DMS79 treated with DMSO at 0.1 percent for 48 hours (cell line): ENCODE data around the gene PYGO2.
A peak's percentile ranks its signal among the peaks of the same experiment; 100 is the strongest.
"Not testable (repeated sequence)": the region's sequence is repeated elsewhere in the genome, so short reads cannot be mapped to it uniquely, and the experiment has no call there.

Source experiments
- DNase-seq: peaks from one replicate; lab custom pipeline; 2025; lab: John Stamatoyannopoulos, UW

PYGO2 gene

GRCh38 chr1:154941333-154942013 lies 20.1 kb downstream of the PYGO2 start:
- no peak for DNase-seq

DNA sequence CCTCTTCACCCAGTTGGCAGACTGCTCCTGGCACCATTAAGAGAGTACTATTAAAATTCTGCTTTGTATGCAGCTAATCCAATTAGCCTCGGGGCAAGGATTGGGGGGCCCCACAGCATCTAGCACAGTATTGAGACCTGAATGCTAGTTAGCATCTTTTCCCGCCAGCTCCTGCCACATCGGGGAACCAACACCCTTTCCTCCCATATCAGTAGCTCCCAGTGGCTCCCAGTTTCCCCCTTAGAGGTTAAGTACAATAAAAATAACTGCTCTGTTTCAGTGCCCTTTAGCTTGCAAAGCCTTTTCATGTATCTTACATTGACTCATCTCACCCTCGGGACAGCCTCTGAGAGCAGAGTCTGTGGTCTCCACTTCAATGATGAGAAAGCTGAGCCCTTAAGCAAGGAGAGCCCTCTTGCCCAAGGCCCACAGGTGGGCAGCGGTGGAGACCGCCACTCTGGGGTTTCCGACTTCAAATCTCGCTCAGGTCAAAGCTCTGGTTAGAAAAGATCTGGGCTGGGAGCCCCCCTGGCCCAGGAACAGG lies 20.9 kb downstream of the PYGO2 start:
- DNase-seq, result no peak

GRCh38 chr1:154940213-154940560 lies 21.4 kb downstream of the PYGO2 start:
- DNase-seq, result no peak

DNA sequence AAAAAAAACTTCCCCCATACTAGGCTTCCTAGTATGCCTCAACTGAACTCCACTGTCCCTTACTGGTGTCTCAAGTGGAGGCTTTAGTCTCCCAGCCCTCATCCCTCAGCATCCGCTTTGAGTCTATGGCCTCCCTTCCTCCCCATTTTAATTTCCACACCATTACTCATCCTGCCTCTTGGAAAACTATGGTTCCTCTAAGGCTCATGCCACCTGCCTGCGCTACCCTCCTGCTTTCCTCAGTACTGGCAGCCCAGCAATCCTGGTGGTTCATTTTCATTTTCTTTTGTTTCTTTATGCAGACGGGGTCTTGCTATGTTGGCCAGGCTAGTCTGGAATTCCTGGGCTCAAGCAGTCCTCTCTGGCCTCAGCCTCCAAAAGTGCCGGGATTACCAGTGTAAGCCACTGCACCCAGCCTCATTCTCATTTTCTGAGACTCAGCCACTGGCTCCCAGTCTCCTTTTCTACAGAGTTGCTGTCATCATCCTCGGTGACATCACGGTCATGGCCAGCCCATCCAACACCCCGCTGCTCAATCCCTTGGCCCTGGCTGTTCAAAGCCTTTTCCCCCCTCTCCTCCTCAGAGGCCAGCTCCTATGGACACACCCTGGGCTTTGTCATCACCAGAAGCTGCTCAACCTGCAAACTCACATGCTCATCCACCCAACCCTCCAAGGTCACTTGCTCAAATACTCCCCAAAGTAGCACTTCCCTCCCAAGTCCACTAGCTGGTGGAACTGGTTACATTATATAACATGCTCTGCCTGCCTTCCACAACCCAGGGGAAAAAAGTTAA lies 22.8 kb downstream of the PYGO2 start:
- no peak for DNase-seq

DNA sequence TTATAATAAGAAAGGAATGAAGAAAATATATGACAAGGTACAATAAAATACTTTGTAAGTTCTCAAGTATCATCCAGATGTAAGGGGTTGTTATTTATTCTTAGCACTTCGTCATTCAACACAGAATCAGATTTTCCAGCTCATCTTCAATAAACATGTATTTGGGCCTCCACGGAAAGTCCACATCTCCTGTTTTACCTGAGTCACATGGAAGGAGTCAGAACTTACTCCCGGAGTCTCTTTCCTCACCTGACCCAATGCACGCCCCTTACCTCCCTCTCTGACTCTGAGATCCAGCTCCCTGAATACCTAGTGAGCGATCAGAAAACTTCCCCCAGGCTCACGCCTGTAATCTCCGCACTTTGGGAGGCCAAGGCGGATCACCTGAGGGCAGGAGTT lies 23.6 kb downstream of the PYGO2 start:
- no peak for DNase-seq

- DNase-seq, result peak; percentile 96
These were observed 24.2 kb downstream of the PYGO2 start for GRCh38 chr1:154937085-154937987.

- DNase-seq, result peak; percentile 96
These were observed 25.0 kb downstream of the PYGO2 start, which contains the start of gene PMVK for GRCh38 chr1:154936555-154937084. Gene PMVK (minus strand): TSS chr1:154936719. CDS start chr1:154936685, 34 bp downstream.

DNA sequence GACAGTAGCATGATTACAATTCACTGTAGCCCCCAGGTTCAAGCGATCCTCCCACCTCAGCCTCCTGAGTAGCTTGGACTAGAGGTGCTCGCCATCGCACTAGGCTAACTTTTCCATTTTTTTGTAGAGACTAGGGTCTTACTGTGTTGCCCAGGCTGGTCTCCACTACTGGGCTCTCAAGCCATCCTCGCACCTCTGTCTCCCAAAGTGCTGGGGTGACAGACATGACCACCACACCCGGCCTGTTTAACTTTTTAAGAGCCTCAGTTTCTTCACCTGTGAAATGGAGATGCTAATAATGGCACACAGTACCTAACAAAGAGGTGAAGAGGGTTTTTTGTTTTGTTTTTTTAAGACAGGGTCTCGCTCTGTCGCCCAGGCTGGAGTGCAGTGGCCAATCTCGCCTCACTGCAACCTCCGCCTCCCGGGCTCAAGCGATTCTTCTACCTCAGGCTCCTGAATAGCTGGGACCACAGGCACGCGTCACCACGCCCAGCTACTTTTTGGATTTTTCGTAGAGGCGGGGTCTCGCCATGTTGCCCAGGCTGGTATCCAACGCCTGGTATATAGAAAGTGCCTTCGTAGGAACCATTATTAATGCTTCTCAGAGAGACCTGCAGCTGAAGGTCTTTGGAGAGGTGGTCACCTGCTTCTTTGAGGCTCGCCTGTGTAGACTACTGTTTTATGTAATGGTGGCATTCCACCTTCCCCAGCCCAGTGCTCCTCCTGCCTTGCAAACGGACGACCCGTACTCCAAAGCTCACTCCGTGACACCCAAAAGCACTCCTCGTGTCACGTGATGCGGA lies 25.6 kb downstream of the PYGO2 start:
- DNase-seq, result no peak

GRCh38 chr1:154934358-154934948 lies 27.1 kb downstream of the PYGO2 start:
- DNase-seq, result no peak

DNA sequence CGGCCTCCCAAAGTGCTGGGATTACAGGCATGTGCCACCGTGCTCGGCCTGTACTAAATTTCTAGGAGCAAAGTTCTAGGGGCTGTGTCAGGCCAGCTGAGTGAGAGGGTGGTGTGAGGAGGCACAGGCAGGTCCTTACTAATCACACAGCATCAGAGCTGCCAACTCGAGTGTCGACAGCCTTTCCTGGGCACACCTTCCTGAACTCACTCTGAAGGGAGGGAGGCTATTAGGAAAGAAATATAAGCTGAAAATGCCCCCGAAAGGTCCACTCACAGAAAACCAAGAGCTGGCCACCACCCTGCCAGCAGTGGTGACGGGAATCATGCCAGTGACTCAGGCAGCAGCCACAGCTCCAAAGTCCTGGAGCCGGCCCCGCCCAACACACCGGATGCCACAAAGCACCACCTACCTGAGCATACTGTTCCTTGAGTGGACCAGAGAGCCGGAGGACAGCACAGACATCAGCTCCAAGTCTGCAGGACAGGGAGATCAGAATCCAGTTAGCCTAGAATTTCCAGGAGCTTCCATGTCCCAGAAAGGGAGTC lies 29.6 kb downstream of the PYGO2 start:
- no peak for DNase-seq

- DNase-seq, result no peak
These were observed 35.4 kb downstream of the PYGO2 start for GRCh38 chr1:154926201-154926600.

- DNase-seq, result no peak
These were observed 36.0 kb downstream of the PYGO2 start for GRCh38 chr1:154925335-154926170.

- DNase-seq, result no peak
These were observed 37.9 kb downstream of the PYGO2 start for GRCh38 chr1:154923695-154924094.

DNA sequence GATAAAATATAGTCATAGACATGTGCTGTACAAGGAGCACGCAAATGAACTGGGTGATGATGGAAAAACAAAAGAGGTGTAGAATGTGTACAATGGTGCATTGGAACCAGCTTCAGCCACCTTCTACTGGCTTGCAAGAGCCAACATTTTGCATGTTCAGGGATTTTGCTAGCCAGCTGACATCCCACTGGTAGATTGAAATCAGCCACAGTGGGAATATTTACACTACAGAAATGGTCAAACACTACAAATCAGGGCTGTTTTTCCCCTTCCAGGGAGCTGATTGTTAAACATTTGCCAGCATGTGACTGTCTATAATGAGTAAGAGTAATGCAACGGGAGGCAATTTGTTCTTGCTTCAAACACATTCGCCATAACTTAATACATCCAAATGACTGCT lies 48.3 kb downstream of the PYGO2 start:
- no peak for DNase-seq

DNA sequence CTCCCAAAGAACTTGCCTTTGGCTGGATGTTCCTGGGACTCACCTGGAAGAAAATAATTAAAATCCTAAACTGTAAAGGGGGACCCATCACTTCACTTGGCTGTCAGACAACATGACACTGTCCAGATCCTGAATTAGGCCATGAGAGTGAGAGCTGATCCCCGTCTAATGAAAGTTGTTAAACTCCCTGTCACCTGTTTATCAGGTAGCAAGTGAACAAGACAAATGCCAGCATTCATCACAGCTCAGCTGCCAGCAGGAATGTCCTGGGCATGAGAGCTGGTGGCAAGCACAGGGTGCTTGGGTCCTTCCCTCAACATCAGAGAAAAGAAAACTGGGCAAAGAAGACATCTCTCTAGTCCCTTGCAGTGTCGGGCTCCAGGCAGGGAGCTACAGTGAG lies 48.8 kb downstream of the PYGO2 start:
- DNase-seq, result no peak

- DNase-seq, result no peak
These were observed 49.7 kb downstream of the PYGO2 start for GRCh38 chr1:154911691-154912550.

- DNase-seq, result no peak
These were observed 50.7 kb downstream of the PYGO2 start for GRCh38 chr1:154910851-154911250.

DNA sequence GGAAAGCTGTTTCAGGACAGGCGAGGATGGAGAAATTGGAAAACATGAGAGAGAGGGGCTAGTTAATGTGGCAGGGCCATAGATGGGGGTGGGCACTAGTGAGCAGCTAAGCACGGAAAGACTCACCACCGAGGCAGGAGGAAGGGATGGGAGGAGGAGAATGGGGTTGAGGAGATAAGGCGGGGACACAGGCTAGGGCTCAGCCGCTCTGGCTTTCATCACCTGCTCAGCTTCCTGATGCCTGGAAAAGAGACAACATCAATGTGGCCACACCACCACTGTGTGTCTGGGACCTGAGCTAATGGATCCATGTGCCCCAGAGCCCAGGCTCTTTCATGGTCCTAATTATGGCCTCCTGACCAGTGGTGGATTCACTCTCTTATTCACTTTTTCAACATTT lies 52.6 kb downstream of the PYGO2 start:
- no peak for DNase-seq

DNA sequence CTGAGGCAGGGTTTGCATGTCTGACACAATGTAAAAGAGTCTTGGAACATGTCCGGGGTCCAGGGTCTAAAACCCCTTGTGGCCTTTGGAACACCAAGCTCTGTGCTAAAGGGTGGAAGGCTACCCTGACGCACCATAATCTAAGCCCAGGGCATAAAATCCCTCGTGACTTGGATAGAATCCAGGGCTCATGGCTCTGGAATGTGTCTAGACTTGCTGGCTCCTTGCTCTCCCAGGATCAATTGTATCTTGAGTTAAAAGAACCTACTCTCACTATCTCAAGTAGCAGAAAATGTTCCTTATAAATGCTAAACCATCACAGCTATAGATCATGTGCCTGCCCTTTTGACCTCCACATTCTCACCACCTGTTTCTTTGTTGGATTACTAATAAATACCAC lies 53.5 kb downstream of the PYGO2 start:
- not testable (repeated sequence) for DNase-seq
